HAP-1 (cell line): ENCODE measurements around the gene TOMM70.
"Not testable (repeated sequence)": the region's sequence is repeated elsewhere in the genome, so short reads cannot be mapped to it uniquely, and the experiment has no call there.

Experiments
- DNase-seq, 2 experiments: peaks; one replicate each; pipeline ENCODE4 v3.0.0-alpha.2; 2016 to 2020; ENCODE audit warnings: low spot score in 2 of 2
- H3K27me3 ChIP-seq: fragments of 250-450 bp; sonication (Bioruptor Pico); 2 replicates; pipeline ENCODE4 v1.5.1; 2020; ENCODE audit warnings: low read depth, mild to moderate bottlenecking, moderate library complexity
- H3K36me3 ChIP-seq: fragments of 250-450 bp; sonication (Bioruptor Pico); replicated peaks from 2 replicates; pipeline ENCODE4 v1.5.1; 2020; ENCODE audit warnings: mild to moderate bottlenecking
- H3K4me1 ChIP-seq: fragments of 250-450 bp; sonication (Bioruptor Pico); 2 replicates; pipeline ENCODE4 v1.5.1; 2020; ENCODE audit warnings: mild to moderate bottlenecking
- H3K4me3 ChIP-seq: fragments of 250-450 bp; sonication (Bioruptor Pico); 2 replicates; pipeline ENCODE4 v1.5.1; 2020; ENCODE audit warnings: mild to moderate bottlenecking, moderate library complexity
- H3K9me3 ChIP-seq: fragments of 250-450 bp; sonication (Bioruptor Pico); 2 replicates; pipeline ENCODE4 v1.5.1; 2020; ENCODE audit warnings: mild to moderate bottlenecking, moderate library complexity
- in situ Hi-C: fragments of 300-500 bp; cut with MboI; formaldehyde crosslinking; loops from 3 replicates; pipeline ENCODE4 v1.14.3; 2020; ENCODE audit warnings: low sequenced_read_pairs, inconsistent platforms, mixed read lengths

TOMM70 gene

DNA sequence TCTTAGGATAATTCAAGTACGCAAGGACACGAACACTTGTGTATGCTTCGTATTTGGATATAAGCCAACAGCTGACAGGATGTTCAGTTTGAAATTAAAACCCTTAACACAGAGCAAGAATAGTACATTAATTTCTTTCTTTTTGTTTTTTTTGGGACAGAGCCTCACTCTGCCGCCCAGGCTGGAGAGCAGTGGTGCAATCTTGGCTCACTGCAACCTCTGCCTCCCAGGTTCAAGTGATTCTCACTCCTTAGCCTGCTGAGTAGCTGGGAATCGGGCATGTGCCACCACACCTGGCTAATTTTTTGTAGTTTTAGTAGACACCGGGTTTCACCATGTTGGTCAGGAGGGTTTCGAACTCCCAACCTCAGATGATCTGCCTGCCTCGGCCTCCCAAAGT, 32.4 kb downstream of the TOMM70 start:
- Histone ChIP-seq H3K27me3 (no peaks in the 10 kb centered on the region), H3K36me3 (peaks cover 58% of the 10 kb centered on the region), H3K9me3 (no peaks in the 10 kb centered on the region), H3K4me1 (no peaks in the 10 kb centered on the region), H3K4me3 (no peak overlapping the region)
- in situ Hi-C loops: no loop called here
- no peak for DNase-seq

GRCh38 chr3:100366424-100366823, 34.5 kb downstream of the TOMM70 start:
- no peak for DNase-seq
- Histone ChIP-seq H3K4me3 (no peak overlapping the region), H3K9me3 (no peaks in the 10 kb centered on the region), H3K27me3 (no peaks in the 10 kb centered on the region), H3K4me1 (no peaks in the 10 kb centered on the region), H3K36me3 (peaks cover 52% of the 10 kb centered on the region)
- in situ Hi-C loops: no loop called here

DNA sequence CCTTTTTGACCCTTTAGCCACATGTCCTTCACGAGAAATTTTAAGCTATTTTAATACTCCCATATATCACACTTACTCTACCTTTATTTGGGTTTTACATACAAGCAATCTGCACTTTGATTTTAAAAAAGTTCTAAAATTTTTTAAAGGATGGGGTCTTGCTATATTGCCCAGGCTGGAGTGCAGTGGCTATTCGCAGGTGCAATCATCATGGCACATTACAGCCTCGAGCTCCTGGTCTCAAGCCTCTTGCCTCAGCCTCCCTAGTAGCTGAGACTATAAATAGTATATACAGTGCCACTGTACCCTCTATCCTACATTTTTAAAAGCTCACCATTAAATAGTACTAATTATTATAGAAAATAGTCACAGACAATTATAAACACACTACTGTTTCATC, 36.5 kb downstream of the TOMM70 start:
- H3K4me1 ChIP-seq: no peaks in the 10 kb centered on the region
- peaks cover 52% of the 10 kb centered on the region for H3K36me3 ChIP-seq
- in situ Hi-C loops: no loop called here
- no peaks in the 10 kb centered on the region for H3K27me3 ChIP-seq
- H3K4me3 ChIP-seq: no peak overlapping the region
- DNase-seq: no peak
- no peaks in the 10 kb centered on the region for H3K9me3 ChIP-seq

GRCh38 chr3:100361897-100362296, 39.0 kb downstream of the TOMM70 start:
- H3K4me1 ChIP-seq: no peaks in the 10 kb centered on the region
- DNase-seq: no peak
- in situ Hi-C loops: no loop called here
- no peaks in the 10 kb centered on the region for H3K27me3 ChIP-seq
- H3K9me3 ChIP-seq: no peaks in the 10 kb centered on the region
- H3K36me3 ChIP-seq: peaks cover 43% of the 10 kb centered on the region
- H3K4me3 ChIP-seq: no peak overlapping the region

DNA sequence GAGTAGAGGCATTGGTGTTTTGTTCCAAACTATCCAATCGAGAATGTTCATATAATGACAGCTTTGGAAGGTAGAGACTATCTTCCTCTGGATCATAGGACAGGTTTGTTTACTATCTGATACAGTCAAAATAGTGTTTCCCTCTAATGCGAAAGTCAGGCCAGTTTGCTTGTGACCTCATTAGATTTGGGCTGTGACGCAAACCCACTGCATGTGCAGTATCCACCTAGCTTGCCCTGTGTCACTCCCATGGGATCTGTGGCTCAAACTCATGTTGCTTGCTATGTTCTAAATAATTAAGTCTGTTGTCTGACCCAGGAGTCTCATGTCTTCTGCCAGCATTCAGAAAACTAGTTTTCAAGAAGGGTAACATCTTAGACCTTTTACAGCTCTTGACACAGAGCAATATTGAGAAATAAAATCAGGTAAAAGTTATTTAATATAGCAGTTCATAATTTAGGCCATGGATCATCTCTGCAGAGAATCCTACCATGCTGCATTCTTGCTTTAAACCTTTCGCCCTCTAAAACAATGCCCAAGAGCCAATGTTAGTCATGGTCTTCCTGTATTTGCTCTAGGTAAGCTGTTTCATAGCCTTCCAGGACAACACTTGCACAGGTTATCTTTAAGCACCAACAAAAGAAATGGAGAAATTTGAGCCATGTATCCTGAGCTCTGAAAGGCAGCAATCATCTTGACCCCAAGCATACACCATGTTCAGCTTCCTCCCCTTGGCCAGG, 40.0 kb downstream of the TOMM70 start:
- Histone ChIP-seq H3K36me3 (peaks cover 36% of the 10 kb centered on the region), H3K4me3 (no peak overlapping the region), H3K9me3 (no peaks in the 10 kb centered on the region), H3K27me3 (no peaks in the 10 kb centered on the region), H3K4me1 (no peaks in the 10 kb centered on the region)
- in situ Hi-C loops: no loop called here
- DNase-seq: no peak

DNA sequence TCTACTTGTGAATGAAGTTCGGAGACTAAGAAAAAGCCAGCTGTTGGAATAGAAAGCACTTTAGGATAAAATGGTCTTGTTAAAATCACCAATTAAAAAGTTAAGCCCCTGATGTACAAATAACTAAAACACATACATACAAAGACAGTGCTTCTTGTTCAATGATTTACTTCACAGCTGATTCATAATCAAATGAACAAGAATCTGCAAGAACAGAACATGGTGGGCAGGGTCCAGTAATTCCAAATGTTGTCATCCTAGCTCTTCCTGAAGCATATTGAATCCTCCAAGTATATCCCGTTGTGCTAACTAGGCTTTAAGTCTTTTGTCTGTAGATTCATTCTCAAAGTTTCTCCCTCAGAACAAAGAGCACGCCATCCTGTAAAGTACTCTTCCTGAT, 41.9 kb downstream of the TOMM70 start:
- H3K9me3 ChIP-seq: no peaks in the 10 kb centered on the region
- H3K36me3 ChIP-seq: peaks cover 36% of the 10 kb centered on the region
- in situ Hi-C loops: no loop called here
- no peaks in the 10 kb centered on the region for H3K4me1 ChIP-seq
- H3K27me3 ChIP-seq: no peaks in the 10 kb centered on the region
- no peak overlapping the region for H3K4me3 ChIP-seq
- no peak for DNase-seq

- H3K9me3 ChIP-seq: no peaks in the 10 kb centered on the region
- no peak for DNase-seq
- H3K27me3 ChIP-seq: no peaks in the 10 kb centered on the region
- peaks cover 30% of the 10 kb centered on the region for H3K36me3 ChIP-seq
- in situ Hi-C loops: no loop called here
- no peak overlapping the region for H3K4me3 ChIP-seq
- H3K4me1 ChIP-seq: no peaks in the 10 kb centered on the region
Measured at GRCh38 chr3:100358413-100358812, 42.5 kb downstream of the TOMM70 start.

DNA sequence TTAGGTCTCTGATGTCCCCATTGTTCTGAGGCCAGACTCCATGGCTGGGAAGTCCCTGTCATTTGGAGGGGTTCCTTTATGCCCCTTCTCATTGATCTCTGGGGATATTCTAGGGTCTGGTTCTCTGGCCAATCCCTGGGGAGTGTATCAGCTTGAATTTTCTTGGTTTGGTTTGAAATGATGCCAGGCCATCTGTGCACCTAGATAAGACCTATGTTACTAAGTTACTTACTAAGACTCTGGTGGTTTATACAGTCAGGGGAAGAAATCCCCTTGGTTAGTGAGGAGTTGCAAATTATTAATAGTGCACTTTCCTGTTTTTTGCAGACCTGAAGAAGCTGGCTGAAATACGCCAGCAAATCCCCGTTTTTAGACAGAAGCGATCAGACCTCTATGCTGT, 46.0 kb downstream of the TOMM70 start:
- no peaks in the 10 kb centered on the region for H3K27me3 ChIP-seq
- H3K4me1 ChIP-seq: no peaks in the 10 kb centered on the region
- no peaks in the 10 kb centered on the region for H3K9me3 ChIP-seq
- H3K4me3 ChIP-seq: no peak overlapping the region
- no peak for DNase-seq
- in situ Hi-C loops: no loop called here
- H3K36me3 ChIP-seq: peaks cover 47% of the 10 kb centered on the region

DNA sequence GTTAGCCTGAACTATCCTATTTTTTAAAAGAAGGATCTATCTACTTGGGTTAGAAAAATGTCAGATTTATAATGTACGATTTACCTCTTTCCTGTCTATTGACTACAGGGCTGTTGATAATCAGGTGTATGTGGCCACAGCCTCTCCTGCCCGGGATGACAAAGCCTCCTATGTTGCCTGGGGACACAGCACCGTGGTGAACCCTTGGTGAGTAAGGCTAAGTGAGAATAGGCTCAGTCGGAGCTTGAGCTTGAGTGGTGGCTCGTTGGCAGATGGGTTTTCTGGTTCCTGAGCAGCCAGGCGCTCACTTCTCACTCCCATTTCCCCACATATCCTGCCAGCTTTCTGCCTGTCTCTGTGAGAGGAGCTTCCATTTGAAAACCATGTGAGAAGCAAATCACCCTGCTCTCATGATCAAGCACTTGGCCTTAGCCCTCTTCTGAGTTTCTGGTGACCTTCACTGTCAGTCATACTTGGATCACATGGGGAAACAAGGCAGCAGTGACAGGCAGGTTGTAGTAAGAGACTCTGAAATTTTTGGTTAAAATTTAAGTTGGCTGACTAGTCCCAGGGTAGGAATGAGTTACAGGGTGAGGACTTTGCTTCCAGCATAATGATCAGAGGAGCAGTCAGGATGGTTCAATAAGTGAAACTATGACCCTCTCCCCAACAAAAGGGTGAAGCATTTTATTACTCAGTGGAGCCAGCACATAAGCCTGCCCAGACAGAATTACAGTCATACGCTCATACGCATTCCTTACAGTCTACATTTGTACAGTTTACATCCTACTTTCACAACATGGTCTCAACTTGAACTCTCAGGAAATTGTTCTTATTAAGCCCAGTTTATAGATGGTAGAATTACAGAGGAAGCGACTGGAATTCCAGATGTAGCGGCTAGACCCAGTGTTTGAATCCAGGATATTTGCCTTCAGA, 48.3 kb downstream of the TOMM70 start:
- peaks cover 58% of the 10 kb centered on the region for H3K36me3 ChIP-seq

GRCh38 chr3:100351770-100352169, 49.1 kb downstream of the TOMM70 start:
- H3K4me1 ChIP-seq, DNase-seq, H3K9me3 ChIP-seq, H3K4me3 ChIP-seq, in situ Hi-C loops, H3K27me3 ChIP-seq: not testable (repeated sequence)
- peaks cover 63% of the 10 kb centered on the region for H3K36me3 ChIP-seq

More for the DNA sequence above, 48.3 kb downstream of the TOMM70 start:
- H3K4me1 ChIP-seq: no peaks in the 10 kb centered on the region
- H3K27me3 ChIP-seq: no peaks in the 10 kb centered on the region
- H3K4me3 ChIP-seq: no peak overlapping the region
- in situ Hi-C loops: no loop called here
- H3K9me3 ChIP-seq: no peaks in the 10 kb centered on the region
- DNase-seq: no peak

- no peak for DNase-seq
- Histone ChIP-seq H3K4me3 (no peak overlapping the region), H3K9me3 (no peaks in the 10 kb centered on the region), H3K4me1 (no peaks in the 10 kb centered on the region), H3K36me3 (peaks cover 80% of the 10 kb centered on the region), H3K27me3 (no peaks in the 10 kb centered on the region)
- in situ Hi-C loops: no loop called here
Measured at GRCh38 chr3:100348727-100349126, 52.2 kb downstream of the TOMM70 start.

- Histone ChIP-seq H3K4me3 (no peak overlapping the region), H3K9me3 (no peaks in the 10 kb centered on the region), H3K36me3 (peaks cover 54% of the 10 kb centered on the region), H3K4me1 (peaks cover 6% of the 10 kb centered on the region), H3K27me3 (no peaks in the 10 kb centered on the region)
- no peak for DNase-seq
- in situ Hi-C loops: no loop called here
Measured at GRCh38 chr3:100340527-100340926, 60.4 kb downstream of the TOMM70 start.

DNA sequence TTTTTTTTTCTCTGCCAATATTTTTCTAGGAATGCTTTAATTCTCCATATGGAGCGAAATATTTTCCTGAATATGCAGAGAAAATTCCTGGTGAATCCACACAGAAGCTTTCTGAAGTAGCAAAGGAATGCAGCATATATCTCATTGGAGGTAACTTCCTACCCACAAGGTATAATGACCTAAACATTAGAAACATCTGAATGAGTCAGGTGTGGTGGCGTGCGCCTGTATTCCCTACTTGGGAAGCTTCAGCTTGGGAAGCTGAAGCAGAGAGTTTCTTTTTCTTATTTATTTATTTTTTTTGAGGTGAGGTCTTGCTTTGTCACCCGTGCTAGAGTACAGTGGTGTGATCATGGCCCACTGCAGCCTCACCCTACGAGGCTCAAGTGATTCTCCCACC, 61.1 kb downstream of the TOMM70 start:
- Histone ChIP-seq H3K9me3 (no peaks in the 10 kb centered on the region), H3K36me3 (peaks cover 48% of the 10 kb centered on the region), H3K27me3 (no peaks in the 10 kb centered on the region), H3K4me3 (no peak overlapping the region), H3K4me1 (peaks cover 10% of the 10 kb centered on the region)
- DNase-seq: no peak
- in situ Hi-C loops: no loop called here

DNA sequence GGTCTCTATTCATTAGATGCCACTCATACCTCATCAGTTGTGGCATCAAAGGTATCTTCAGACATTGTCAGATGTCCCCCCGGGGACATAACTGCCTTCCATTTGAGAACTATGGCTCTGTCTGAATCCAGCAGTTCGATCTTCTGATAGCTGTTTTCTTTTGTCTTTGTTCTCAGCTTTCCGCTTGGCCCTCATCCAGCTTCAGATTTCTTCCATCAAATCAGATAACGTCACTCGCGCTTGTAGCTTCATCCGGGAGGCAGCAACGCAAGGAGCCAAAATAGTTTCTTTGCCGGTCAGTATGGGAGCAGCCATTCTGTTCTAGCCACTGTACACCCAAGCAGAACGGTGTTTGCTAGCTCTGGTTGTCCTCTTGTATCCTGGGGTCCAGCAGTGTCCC, 62.0 kb downstream of the TOMM70 start:
- peaks cover 43% of the 10 kb centered on the region for H3K36me3 ChIP-seq
- no peak overlapping the region for H3K4me3 ChIP-seq
- in situ Hi-C loops: no loop called here

More for the DNA sequence above, 62.0 kb downstream of the TOMM70 start:
- Histone ChIP-seq H3K4me1 (peaks cover 10% of the 10 kb centered on the region), H3K9me3 (no peaks in the 10 kb centered on the region), H3K27me3 (no peaks in the 10 kb centered on the region)
- no peak for DNase-seq
